GM23248 (cell line): ENCODE data around the gene UBC.

ENCODE experiments used
- EZH2 ChIP-seq: fragments of 200-600 bp; sonication (generic); IDR thresholded peaks from 2 replicates; pipeline ENCODE4 v1.6.1; 2018; ENCODE audit warnings: antibody characterized with exemption, mild to moderate bottlenecking; ENCODE audit not compliant: insufficient read depth, poor library complexity, severe bottlenecking
- EZH2phosphoT487 ChIP-seq: fragments of 200-600 bp; sonication (generic); IDR thresholded peaks from 2 replicates; pipeline ENCODE4 v1.6.1; 2018; ENCODE audit warnings: antibody characterized with exemption, moderate library complexity, mild to moderate bottlenecking, low read depth; ENCODE audit not compliant: insufficient read depth

DNA sequence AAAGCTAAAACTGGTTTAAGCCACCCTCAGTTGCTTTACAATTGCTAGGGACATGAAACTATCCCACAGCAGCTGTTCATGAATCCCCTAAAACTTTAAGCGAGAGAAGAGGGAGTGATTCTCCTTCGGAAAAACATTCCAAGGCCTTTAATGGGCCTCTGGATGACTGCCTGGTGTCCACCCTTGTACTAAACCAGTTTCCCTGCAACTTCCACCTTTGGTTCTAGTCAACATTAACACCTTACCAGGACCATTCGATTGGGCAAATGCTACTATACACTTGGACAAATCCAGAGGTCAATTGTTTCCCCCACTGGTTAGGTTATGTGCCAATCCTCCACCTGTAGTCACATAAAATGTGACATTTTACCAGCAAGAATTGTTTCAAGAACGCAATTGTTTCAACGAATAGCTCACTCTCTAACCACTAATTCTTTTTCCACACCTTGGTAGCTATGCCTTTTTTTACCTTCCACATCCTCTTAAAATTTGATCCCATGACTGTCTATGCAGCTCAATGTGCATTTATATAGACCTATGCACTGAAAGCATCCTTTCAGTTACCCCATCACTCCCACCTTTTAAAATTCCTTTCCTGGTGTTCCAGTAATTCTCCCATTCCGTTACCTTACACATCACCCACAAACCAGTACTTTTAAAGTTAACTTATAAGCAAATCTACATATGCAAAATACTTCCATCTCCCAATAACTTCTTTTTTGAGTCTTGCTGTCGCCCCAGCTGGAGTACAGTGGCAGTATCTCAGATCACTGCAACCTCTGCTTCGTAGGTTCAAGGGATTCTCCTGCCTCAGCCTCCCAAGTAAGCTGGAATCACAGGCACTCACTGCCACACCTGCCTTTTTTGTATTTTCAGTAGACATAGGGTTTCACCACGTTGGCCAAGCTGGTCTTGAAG lies 3.6 kb downstream of the UBC start:
- TF ChIP-seq EZH2, result no peak
- no peak for TF ChIP-seq EZH2phosphoT487
